Ectodermal cell (in vitro differentiated cells): ENCODE measurements around the gene PRPF18.

Experiments
- H3K27ac ChIP-seq: 2 replicates; pipeline ENCODE4 v1.7.0; 2013; ENCODE audit warnings: mild to moderate bottlenecking, low read depth, low read length; ENCODE audit not compliant: insufficient read depth, poor library complexity, severe bottlenecking
- H3K27me3 ChIP-seq: 2 replicates; pipeline ENCODE4 v1.7.0; 2013; ENCODE audit warnings: mild to moderate bottlenecking, low read length; ENCODE audit not compliant: insufficient read depth, control insufficient read depth, poor library complexity, severe bottlenecking
- H3K36me3 ChIP-seq: one replicate; pipeline ENCODE4 v1.7.0; 2013; ENCODE audit warnings: low read length; ENCODE audit not compliant: control insufficient read depth, insufficient read depth
- H3K4me1 ChIP-seq: one replicate; pipeline ENCODE4 v1.7.0; 2013; ENCODE audit warnings: low read length; ENCODE audit not compliant: control insufficient read depth, insufficient read depth
- H3K4me3 ChIP-seq: 2 replicates; pipeline ENCODE4 v1.7.0; 2013; ENCODE audit warnings: low read depth, low read length, control low read depth; ENCODE audit not compliant: insufficient read depth
- H3K9me3 ChIP-seq: 2 replicates; pipeline ENCODE4 v1.7.0; 2013; ENCODE audit warnings: mild to moderate bottlenecking, low read length, moderate library complexity; ENCODE audit not compliant: control insufficient read depth
- WGBS, 2 experiments: methylation state at CpG; one replicate each; pipeline ENCODE4 v1.1.7; 2013; ENCODE audit warnings: missing lambda C conversion rate in 2 of 2; 5-methylcytosine and 5-hydroxymethylcytosine counted together

Gene PRPF18

DNA sequence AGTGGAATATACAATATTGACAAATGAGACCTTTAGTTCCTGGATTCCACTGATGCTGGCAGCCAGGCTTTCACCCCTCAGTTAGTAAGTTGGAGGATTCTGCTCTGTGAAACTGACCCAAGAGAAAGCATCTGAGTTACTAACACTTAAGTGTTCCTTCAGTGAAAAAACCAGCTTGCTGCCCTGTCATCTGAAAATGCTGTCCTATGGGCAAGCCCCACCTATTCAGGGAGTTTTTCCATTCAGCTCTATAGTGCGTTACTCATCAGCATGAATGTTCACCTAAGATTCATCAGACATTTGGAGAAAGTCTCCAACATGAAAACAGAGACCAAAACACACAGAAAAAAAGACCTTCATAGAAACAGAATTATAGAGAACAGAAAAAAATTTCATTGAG lies 37.9 kb downstream of the PRPF18 start:
- H3K27me3 ChIP-seq = no peaks in the 10 kb centered on the region
- H3K36me3 ChIP-seq = no peaks in the 10 kb centered on the region
- H3K9me3 ChIP-seq = no peaks in the 10 kb centered on the region
- 100% methylated on average over 1 of the region's 1 CpG for WGBS, 2 experiments
- H3K4me3 ChIP-seq = no peak overlapping the region
- no peak overlapping the region for H3K27ac ChIP-seq
- peaks cover 11% of the 10 kb centered on the region for H3K4me1 ChIP-seq

DNA sequence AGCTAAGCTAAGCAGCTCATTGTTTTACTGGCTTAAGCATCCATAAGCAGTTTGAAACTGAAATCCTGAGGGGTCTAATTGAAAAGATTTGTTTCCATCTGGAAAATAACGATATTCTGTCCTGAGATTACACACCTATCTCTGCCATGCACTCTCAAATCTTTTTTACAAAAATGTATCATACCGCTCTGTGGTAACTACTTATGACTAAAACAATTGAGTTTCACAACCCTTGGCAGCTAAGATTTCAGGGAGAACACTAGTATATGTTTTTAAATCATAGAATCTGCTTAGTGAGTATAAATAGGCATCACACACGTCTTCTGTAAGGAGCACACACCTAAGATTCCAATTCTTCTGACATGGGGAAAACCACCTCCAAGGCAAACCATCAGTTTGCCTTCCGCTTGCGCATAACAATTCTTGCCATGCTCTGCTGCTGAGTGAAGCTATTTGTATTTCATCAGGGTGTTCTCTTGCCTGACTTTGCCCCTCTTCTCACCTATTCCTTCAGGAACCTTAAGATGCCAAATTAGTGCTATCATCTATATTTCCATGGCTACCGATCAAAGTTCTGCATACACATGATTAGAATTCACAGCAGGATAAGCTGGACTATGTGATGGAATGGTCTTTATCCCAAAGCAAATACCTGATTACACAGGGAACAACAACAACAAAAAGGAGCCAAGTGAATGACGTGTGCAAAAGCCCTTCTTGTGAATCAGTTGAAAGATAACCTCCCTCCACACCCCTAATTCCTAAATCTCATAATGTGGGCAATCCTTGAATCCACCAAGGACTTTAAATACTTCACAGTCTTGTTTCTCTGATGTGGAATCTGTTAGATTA lies 40.9 kb downstream of the PRPF18 start:
- Histone ChIP-seq H3K27me3 (no peaks in the 10 kb centered on the region), H3K27ac (no peak overlapping the region), H3K4me1 (peaks cover 11% of the 10 kb centered on the region), H3K36me3 (no peaks in the 10 kb centered on the region), H3K4me3 (no peak overlapping the region), H3K9me3 (no peaks in the 10 kb centered on the region)
- 84 to 85% methylated on average over 7 of the region's 7 CpGs for WGBS, 2 experiments

DNA sequence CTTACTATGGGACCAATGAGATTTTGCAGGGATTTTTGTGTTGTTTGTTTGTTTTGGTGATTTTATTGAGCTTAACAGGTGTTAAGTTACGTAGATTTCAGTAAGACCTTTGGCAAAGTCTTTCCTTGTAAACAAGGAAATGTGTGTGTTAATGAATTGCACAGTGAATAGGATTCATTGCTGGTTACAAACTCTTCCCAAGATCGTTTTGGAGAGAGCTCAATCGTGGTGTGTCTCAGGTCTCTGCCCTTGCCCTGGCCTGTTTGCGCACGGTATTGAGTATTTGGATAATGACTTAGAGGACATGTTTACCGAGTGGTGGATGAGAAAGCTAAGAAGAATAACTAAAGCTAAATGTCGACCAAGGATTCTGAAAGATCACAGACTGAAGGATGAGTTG lies 41.9 kb downstream of the PRPF18 start:
- H3K27me3 ChIP-seq = no peaks in the 10 kb centered on the region
- no peaks in the 10 kb centered on the region for H3K9me3 ChIP-seq
- H3K27ac ChIP-seq = peak overlapping the region; percentile 51
- WGBS, 2 experiments = 90 to 92% methylated on average over 6 of the region's 7 CpGs
- H3K4me1 ChIP-seq = peaks cover 17% of the 10 kb centered on the region
- no peaks in the 10 kb centered on the region for H3K36me3 ChIP-seq
- no peak overlapping the region for H3K4me3 ChIP-seq

DNA sequence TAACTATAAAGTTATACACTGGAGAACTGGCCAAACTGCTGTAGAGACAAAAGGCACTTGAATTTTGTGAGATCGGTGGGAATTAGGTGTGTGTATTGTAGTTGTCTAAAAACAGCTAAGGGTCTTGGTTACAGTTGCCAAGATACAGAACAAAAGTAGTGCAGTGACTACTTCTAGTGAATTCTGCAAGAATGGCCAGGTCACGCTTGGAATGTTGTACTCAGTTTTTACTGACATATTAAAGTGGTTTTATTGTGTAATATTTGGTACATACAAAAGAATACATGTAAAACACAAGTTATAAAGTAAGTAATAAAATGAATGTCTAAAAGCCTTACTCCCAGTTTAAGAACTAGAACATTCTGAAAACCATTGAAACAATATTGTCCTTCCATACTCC lies 42.4 kb downstream of the PRPF18 start:
- WGBS, 2 experiments = 92 to 97% methylated on average over 2 of the region's 2 CpGs
- Histone ChIP-seq H3K27ac (no peak overlapping the region), H3K4me3 (no peak overlapping the region)

DNA sequence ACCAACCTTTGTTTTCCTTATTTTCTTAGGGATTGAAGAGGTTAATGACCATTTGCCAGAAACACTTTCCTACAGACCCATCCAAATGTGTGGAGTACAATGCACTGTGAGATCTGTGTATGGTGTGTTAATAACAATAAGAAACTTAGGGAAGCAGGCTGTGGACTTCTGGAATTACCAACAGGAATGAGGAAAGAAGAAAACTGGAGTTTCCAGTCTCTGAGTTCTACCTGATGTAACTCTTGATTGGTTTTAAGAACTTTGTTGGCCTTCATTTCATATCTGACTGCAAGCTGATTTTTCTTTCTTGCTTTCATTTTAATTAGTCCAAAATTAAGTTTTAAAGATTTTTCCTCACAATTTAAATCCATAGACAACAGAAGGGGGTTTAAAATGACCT lies 43.5 kb downstream of the PRPF18 start:
- Histone ChIP-seq H3K36me3 (no peaks in the 10 kb centered on the region), H3K4me3 (no peak overlapping the region), H3K27me3 (no peaks in the 10 kb centered on the region), H3K9me3 (no peaks in the 10 kb centered on the region), H3K4me1 (peaks cover 18% of the 10 kb centered on the region), H3K27ac (no peak overlapping the region)

More for the DNA sequence above, 42.4 kb downstream of the PRPF18 start:
- Histone ChIP-seq H3K4me1 (peaks cover 18% of the 10 kb centered on the region), H3K27me3 (no peaks in the 10 kb centered on the region), H3K36me3 (no peaks in the 10 kb centered on the region), H3K9me3 (no peaks in the 10 kb centered on the region)

DNA sequence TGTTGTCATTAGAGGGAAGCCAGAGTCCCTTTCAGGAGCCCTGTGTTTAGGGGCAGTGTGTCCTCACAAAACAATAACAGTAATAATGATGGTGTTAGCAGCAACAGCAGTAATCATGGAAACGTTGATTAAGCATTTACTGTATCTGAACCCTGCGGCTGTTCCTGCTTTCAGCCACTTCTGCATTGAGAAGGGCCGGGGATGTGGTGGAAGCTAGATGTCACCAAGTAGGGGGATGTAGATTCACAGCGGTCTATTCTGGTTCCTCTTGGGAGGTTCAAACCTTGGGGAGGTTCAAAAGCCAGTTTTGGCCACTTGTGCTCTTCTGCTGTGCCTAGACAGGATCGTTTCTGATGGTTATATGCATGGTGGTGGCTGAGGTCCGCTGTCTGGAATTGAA lies 44.8 kb downstream of the PRPF18 start:
- H3K27ac ChIP-seq = no peak overlapping the region
- 94% methylated on average over 6 of the region's 6 CpGs for WGBS, 2 experiments
- peaks cover 18% of the 10 kb centered on the region for H3K4me1 ChIP-seq
- no peaks in the 10 kb centered on the region for H3K36me3 ChIP-seq
- no peaks in the 10 kb centered on the region for H3K27me3 ChIP-seq
- H3K4me3 ChIP-seq = no peak overlapping the region
- no peaks in the 10 kb centered on the region for H3K9me3 ChIP-seq

DNA sequence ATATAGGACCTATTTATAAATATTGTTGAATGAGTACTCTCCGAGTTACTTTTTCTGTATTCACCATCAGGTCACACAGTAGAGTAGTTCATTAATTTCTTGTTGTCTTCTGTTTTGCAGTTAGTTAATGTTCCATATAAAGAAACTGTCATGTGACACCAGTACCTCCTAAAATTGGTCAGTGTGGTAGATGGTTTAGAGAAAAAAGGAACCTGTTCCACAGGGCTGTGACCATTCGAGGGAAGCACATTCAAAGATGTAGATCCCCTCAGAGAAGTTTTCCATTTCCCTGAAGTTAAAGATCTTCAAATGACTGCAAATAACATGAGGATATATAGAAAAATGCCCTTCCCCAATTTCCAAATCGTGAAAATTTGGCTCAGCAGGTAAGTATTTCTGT lies 45.7 kb downstream of the PRPF18 start:
- H3K9me3 ChIP-seq = no peaks in the 10 kb centered on the region
- WGBS, 2 experiments = 92 to 100% methylated on average over 1 to 2 of the region's 3 CpGs
- H3K27me3 ChIP-seq = no peaks in the 10 kb centered on the region
- H3K4me1 ChIP-seq = peaks cover 18% of the 10 kb centered on the region
- no peak overlapping the region for H3K27ac ChIP-seq
- no peak overlapping the region for H3K4me3 ChIP-seq
- H3K36me3 ChIP-seq = no peaks in the 10 kb centered on the region

DNA sequence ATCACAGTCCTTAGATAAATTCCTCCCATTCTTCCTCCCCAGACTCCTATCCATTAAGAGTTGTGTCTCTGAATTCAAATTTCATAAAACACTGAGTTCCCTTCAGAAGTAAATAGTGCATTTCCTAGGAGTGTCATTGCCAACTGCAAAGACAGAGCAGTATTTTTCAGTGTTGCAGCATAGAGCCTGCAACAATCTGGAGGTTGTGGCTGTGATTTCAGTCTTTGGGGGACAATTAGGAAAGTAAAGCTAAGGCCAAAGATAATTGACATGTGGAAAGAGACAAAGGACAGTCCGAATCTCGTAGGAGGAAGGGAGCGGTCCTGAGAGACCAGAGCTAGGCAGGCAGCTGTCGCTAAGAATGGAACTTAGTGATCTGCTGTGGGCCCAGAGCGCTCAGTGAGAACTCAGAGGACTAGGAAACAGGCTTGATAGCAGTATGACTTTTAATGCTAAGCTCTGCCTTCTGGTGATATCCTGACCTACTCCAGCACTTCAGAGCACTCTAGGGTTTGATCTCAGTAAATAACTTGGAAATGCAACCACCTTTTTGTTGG lies 46.2 kb downstream of the PRPF18 start:
- WGBS, 2 experiments = 87 to 88% methylated on average over 5 of the region's 5 CpGs
- Histone ChIP-seq H3K27me3 (no peaks in the 10 kb centered on the region), H3K4me3 (no peak overlapping the region), H3K36me3 (no peaks in the 10 kb centered on the region), H3K9me3 (no peaks in the 10 kb centered on the region), H3K27ac (no peak overlapping the region), H3K4me1 (peaks cover 13% of the 10 kb centered on the region)

DNA sequence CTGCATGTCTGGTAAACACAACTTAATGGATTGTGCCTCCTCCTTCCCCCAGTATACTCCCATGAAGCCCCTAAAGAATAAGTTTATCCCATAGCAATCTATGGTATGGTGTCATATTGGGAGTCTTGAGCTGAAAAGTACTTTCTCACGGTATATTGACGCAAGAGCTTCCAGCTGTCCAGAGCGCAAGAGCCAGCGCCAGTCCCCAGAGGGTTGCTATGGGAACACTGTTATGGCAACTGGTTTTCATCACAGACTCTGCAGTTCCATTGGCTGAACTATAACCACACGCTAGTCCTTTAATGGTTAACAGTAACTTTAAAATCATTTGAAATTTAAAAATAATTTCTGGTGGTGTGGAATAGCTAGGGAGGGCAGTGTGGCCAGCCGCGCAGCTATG lies 46.9 kb downstream of the PRPF18 start:
- Histone ChIP-seq H3K9me3 (no peaks in the 10 kb centered on the region), H3K36me3 (no peaks in the 10 kb centered on the region), H3K27me3 (no peaks in the 10 kb centered on the region), H3K27ac (no peak overlapping the region), H3K4me3 (no peak overlapping the region), H3K4me1 (peaks cover 11% of the 10 kb centered on the region)
- WGBS, 2 experiments = 94 to 98% methylated on average over 6 to 7 of the region's 7 CpGs

DNA sequence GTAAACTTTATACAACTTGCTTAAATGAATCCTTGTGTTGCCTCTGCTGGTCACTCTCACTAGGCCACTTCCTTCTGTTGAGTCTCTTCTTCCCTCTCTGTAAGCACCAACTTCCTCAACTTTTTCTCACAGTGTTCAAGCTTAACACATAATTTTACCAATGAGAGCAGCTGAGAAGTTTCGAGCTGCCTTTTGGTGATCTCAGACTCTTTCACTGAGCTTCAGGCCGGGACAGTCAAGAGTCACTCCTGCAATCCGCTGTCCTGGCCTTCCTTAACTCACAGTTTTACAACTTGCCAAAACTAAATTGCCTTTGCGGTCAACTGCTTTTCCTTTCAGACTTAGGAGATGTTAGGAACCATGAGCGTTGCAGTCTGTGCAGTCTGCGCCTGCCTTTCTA lies 47.4 kb downstream of the PRPF18 start:
- WGBS, 2 experiments = 95 to 97% methylated on average over 6 of the region's 6 CpGs
- H3K27ac ChIP-seq = no peak overlapping the region

More for the DNA sequence above, 47.4 kb downstream of the PRPF18 start:
- Histone ChIP-seq H3K27me3 (no peaks in the 10 kb centered on the region), H3K9me3 (no peaks in the 10 kb centered on the region), H3K4me3 (no peak overlapping the region), H3K36me3 (no peaks in the 10 kb centered on the region), H3K4me1 (peaks cover 7% of the 10 kb centered on the region)
